HG03097 (cell line): ENCODE data around the gene MGLL.

ENCODE experiments used
- ATAC-seq: cut with Tn5 transposase; IDR thresholded peaks from one replicate; pipeline ENCODE4 v1.9.1; 2021; ENCODE audit not compliant: unreplicated experiment, low FRiP score

MGLL gene

GRCh38 chr3:127745656-127746399, 76.5 kb downstream of the MGLL start:
- no peak for ATAC-seq

- no peak for ATAC-seq
These were observed 77.4 kb downstream of the MGLL start for GRCh38 chr3:127744875-127745274.

- ATAC-seq, result no peak
These were observed 78.0 kb downstream of the MGLL start for GRCh38 chr3:127744253-127744815.

- ATAC-seq, result no peak
These were observed 78.7 kb downstream of the MGLL start for GRCh38 chr3:127743351-127744252.

GRCh38 chr3:127742580-127742979, 79.7 kb downstream of the MGLL start:
- no peak for ATAC-seq

- no peak for ATAC-seq
These were observed 80.6 kb downstream of the MGLL start for GRCh38 chr3:127741690-127742089.

- ATAC-seq, result no peak
These were observed 81.1 kb downstream of the MGLL start for GRCh38 chr3:127741246-127741645.

GRCh38 chr3:127740136-127740915, 82.0 kb downstream of the MGLL start:
- no peak for ATAC-seq

GRCh38 chr3:127739347-127740135, 82.8 kb downstream of the MGLL start:
- ATAC-seq, result no peak

GRCh38 chr3:127738192-127738840, 84.0 kb downstream of the MGLL start:
- ATAC-seq, result no peak

- no peak for ATAC-seq
These were observed 85.3 kb downstream of the MGLL start for GRCh38 chr3:127736801-127737539.

GRCh38 chr3:127735767-127736693, 86.3 kb downstream of the MGLL start:
- peak; percentile 49 for ATAC-seq

GRCh38 chr3:127734754-127735473, 87.4 kb downstream of the MGLL start:
- no peak for ATAC-seq

GRCh38 chr3:127734181-127734720, 88.1 kb downstream of the MGLL start:
- no peak for ATAC-seq

- ATAC-seq, result no peak
These were observed 88.5 kb downstream of the MGLL start for GRCh38 chr3:127733781-127734180.

- ATAC-seq, result no peak
These were observed 89.4 kb downstream of the MGLL start for GRCh38 chr3:127732879-127733350.

GRCh38 chr3:127732303-127732702, 90.0 kb downstream of the MGLL start:
- ATAC-seq, result no peak
